GM23248 (cell line): Measurements from ENCODE around the gene ELAC2.

ENCODE experiments used
- EZH2 ChIP-seq: fragments of 200-600 bp; sonication (generic); IDR thresholded peaks from 2 replicates; pipeline ENCODE4 v1.6.1; 2018; ENCODE audit warnings: antibody characterized with exemption, mild to moderate bottlenecking; ENCODE audit not compliant: insufficient read depth, poor library complexity, severe bottlenecking
- EZH2phosphoT487 ChIP-seq: fragments of 200-600 bp; sonication (generic); IDR thresholded peaks from 2 replicates; pipeline ENCODE4 v1.6.1; 2018; ENCODE audit warnings: antibody characterized with exemption, moderate library complexity, mild to moderate bottlenecking, low read depth; ENCODE audit not compliant: insufficient read depth

DNA sequence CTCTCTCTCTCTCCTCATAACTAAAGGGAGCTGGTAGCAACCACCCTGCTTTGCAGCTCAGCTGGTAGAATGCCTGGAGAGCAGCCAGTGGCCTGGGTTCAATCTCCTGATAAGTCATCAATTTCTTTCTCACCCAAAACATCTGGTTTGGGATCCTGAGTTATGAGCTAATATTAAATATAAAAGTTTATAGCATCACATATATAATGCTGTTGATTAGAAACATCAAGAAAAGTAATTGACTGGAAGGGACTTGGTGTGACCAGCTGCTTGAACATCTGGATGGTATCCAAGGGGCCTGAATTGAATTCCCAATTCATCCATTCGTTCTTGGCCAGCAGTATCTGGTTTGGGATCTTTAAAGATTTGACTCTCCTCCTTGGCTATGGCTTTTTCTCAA lies 12.2 kb upstream of the ELAC2 start:
- TF ChIP-seq EZH2 (no peak), EZH2phosphoT487 (no peak)
